COR-L47 (cell line): Measurements from ENCODE around the gene ZSWIM4.
"Not testable (repeated sequence)": the region's sequence is repeated elsewhere in the genome, so short reads cannot be mapped to it uniquely, and the experiment has no call there.

ENCODE experiments used
- DNase-seq: peaks from one replicate; lab custom pipeline; 2025; lab: John Stamatoyannopoulos, UW

Gene ZSWIM4

GRCh38 chr19:13794757-13795589 lies at the start of gene ZSWIM4:
TSS of gene ZSWIM4 (plus strand) at chr19:13795443. CDS start at chr19:13795649, 206 bp downstream.
- peak; percentile 100 for DNase-seq

GRCh38 chr19:13747098-13747453 lies 48.2 kb upstream of the ZSWIM4 start:
- DNase-seq = no peak

GRCh38 chr19:13748169-13748828 lies 46.9 kb upstream of the ZSWIM4 start:
- DNase-seq = no peak

GRCh38 chr19:13751436-13751835 lies 43.8 kb upstream of the ZSWIM4 start:
- no peak for DNase-seq

GRCh38 chr19:13753622-13754021 lies 41.6 kb upstream of the ZSWIM4 start:
- not testable (repeated sequence) for DNase-seq

- DNase-seq = no peak
Observed at GRCh38 chr19:13756210-13756609, 39.0 kb upstream of the ZSWIM4 start.

- no peak for DNase-seq
Observed at GRCh38 chr19:13757805-13758772, 37.2 kb upstream of the ZSWIM4 start.

GRCh38 chr19:13758795-13759194 lies 36.4 kb upstream of the ZSWIM4 start:
- DNase-seq = no peak

GRCh38 chr19:13761423-13761822 lies 33.8 kb upstream of the ZSWIM4 start:
- no peak for DNase-seq

- no peak for DNase-seq
Observed at GRCh38 chr19:13762635-13763235, 32.5 kb upstream of the ZSWIM4 start.

GRCh38 chr19:13763265-13763664 lies 32.0 kb upstream of the ZSWIM4 start:
- no peak for DNase-seq

GRCh38 chr19:13764101-13764807 lies 31.0 kb upstream of the ZSWIM4 start, which contains the start of gene MRI1:
TSS of gene MRI1 (plus strand) at chr19:13764522. CDS start at chr19:13764589, 67 bp downstream.
- peak; percentile 47 for DNase-seq

- no peak for DNase-seq
Observed at GRCh38 chr19:13764821-13765394, 30.3 kb upstream of the ZSWIM4 start.

- no peak for DNase-seq
Observed at GRCh38 chr19:13765395-13766094, 29.7 kb upstream of the ZSWIM4 start.

GRCh38 chr19:13766095-13766481 lies 29.2 kb upstream of the ZSWIM4 start:
- no peak for DNase-seq

GRCh38 chr19:13768510-13768909 lies 26.7 kb upstream of the ZSWIM4 start:
- no peak for DNase-seq

GRCh38 chr19:13770013-13770635 lies 25.1 kb upstream of the ZSWIM4 start:
- DNase-seq = no peak

GRCh38 chr19:13774217-13775191 lies 20.7 kb upstream of the ZSWIM4 start, which contains the start of gene C19orf53:
TSS of gene C19orf53 (plus strand) at chr19:13774456. CDS start at chr19:13774478, 22 bp downstream.
- peak; percentile 73 for DNase-seq
